Panc1 (cell line): ENCODE measurements around the gene TSHZ2. TPM values are rescaled to one million over a fixed set of nuclear protein-coding genes. Genes with fewer than 3 reads are reported as not detected.

Experiments
- ATAC-seq: fragments of 200-7000 bp; cut with Tn5 transposase; 2 replicates; pipeline ENCODE4 v1.9.1; 2020; ENCODE audit warnings: mild to moderate bottlenecking, moderate library complexity
- BruUV-seq: library from RNA; stranded (reverse); fragments of 400-500 nt; replicated peaks from 2 replicates; lab custom pipeline; 2021; lab: Mats Ljungman, UMichigan
- CTCF ChIA-PET: fragments of 300-600 bp; sonication (Branson Sonifier 250); formaldehyde crosslinking; loops from one replicate; lab custom pipeline; 2022; ENCODE audit warnings: antibody characterized with exemption; lab: Charles Lee
- POLR2A ChIA-PET: fragments of 300-600 bp; sonication (Branson Sonifier 250); formaldehyde crosslinking; loops from one replicate; lab custom pipeline; 2022; ENCODE audit warnings: antibody characterized with exemption; lab: Charles Lee
- DNase-seq: peaks from one replicate; pipeline ENCODE4 v3.0.0-alpha.2; 2010; ENCODE audit warnings: low read depth, low spot score
- H3K27ac ChIP-seq: 2 replicates; pipeline ENCODE4 v1.5.1; 2011; ENCODE audit warnings: mild to moderate bottlenecking, low read length, inconsistent platforms
- H3K27me3 ChIP-seq: fragments of 200-500 bp; sonication (Bioruptor generic); 2 replicates; pipeline ENCODE4 v1.6.0; 2014; ENCODE audit warnings: low read length, inconsistent platforms; ENCODE audit not compliant: control insufficient read depth, insufficient read depth
- H3K36me3 ChIP-seq: fragments of 200-500 bp; sonication (Bioruptor generic); 2 replicates; pipeline ENCODE4 v1.5.1; 2014; ENCODE audit warnings: inconsistent platforms, mild to moderate bottlenecking, low read length, moderate library complexity; ENCODE audit not compliant: control insufficient read depth, insufficient read depth
- H3K4me1 ChIP-seq: 2 replicates; pipeline ENCODE4 v1.5.1; 2011; ENCODE audit warnings: inconsistent platforms, mild to moderate bottlenecking, low read length, moderate library complexity; ENCODE audit not compliant: control insufficient read depth, insufficient read depth
- H3K4me3 ChIP-seq, 2 experiments: 2 replicates each; pipeline ENCODE4 v1.5.1; 2011 to 2012; ENCODE audit warnings: low read depth in 2 of 2, low read length in 2 of 2, mild to moderate bottlenecking in 2 of 2, inconsistent platforms in 1 of 2, moderate library complexity in 1 of 2
- H3K9me3 ChIP-seq: fragments of 200-500 bp; sonication (Bioruptor generic); 2 replicates; pipeline ENCODE4 v1.5.1; 2014; ENCODE audit warnings: low read depth, mild to moderate bottlenecking, inconsistent platforms, low read length, moderate library complexity; ENCODE audit not compliant: control insufficient read depth, insufficient read depth
- CTCF ChIP-seq: fragments of 450-650 bp; IDR thresholded peaks from 2 replicates; pipeline ENCODE4 v1.5.1; 2017; ENCODE audit warnings: mild to moderate bottlenecking
- POLR2AphosphoS5 ChIP-seq: IDR thresholded peaks from 2 replicates; pipeline ENCODE4 v1.6.1; 2012; ENCODE audit warnings: mild to moderate bottlenecking, low read depth, low read length, moderate library complexity
- REST ChIP-seq, 2 experiments: IDR thresholded peaks; 2 replicates each; pipeline ENCODE4 v1.6.1; 2011 to 2012; ENCODE audit warnings: low read depth in 2 of 2, control low read depth in 1 of 2, low read length in 1 of 2, mild to moderate bottlenecking in 1 of 2, moderate library complexity in 1 of 2; ENCODE audit not compliant: insufficient read depth in 1 of 2
- SIN3A ChIP-seq: IDR thresholded peaks from 2 replicates; pipeline ENCODE4 v1.6.1; 2012; ENCODE audit warnings: low read depth, mild to moderate bottlenecking, low read length, moderate library complexity, borderline replicate concordance; ENCODE audit not compliant: insufficient read depth
- TCF7L2 ChIP-seq: IDR thresholded peaks from 2 replicates; pipeline ENCODE4 v1.6.1; 2011; ENCODE audit warnings: mild to moderate bottlenecking, low read depth, low read length, inconsistent platforms
- in situ Hi-C: cut with HindIII; loops from 2 replicates; pipeline ENCODE4 v1.10.0; 2016; ENCODE audit warnings: low sequenced_read_pairs, low pct_unique_long_range_greater_than_20kb
- intact Hi-C: fragments of 100-400 bp; cut with micrococcal nuclease; formaldehyde crosslinking; loops from one replicate; pipeline ENCODE4 v1.10.0; 2022; ENCODE audit not compliant: unreplicated experiment
- total RNA-seq: library from RNA; stranded (reverse); gene quantifications from one replicate; pipeline ENCODE4 v1.2.1, GENCODE V29; 2021; ENCODE audit not compliant: unreplicated experiment

Gene TSHZ2
- total RNA-seq, 1 experiment from 2014 or later = 0.36 TPM

- ATAC-seq (no peak), DNase-seq (no peak)
- in situ Hi-C loops = no loop called here
- CTCF ChIA-PET = no interaction called here
- intact Hi-C loops = no loop called here
- H3K4me1 ChIP-seq = no peaks in the 10 kb centered on the region
- TF ChIP-seq POLR2AphosphoS5 (no peak), CTCF (no peak), TCF7L2 (no peak), SIN3A (no peak), REST (IDR thresholded peaks at IDR 0.05; ENCODE audit: insufficient read depth in 1 of 2, low read depth in 2 of 2, low read length in 1 of 2) (no peak)
- H3K36me3 ChIP-seq = no peaks in the 10 kb centered on the region
- POLR2A ChIA-PET = no interaction called here
- H3K27me3 ChIP-seq = no peaks in the 10 kb centered on the region
- BruUV-seq = no TSS peak
- H3K9me3 ChIP-seq = no peaks in the 10 kb centered on the region
- no peak overlapping the region for H3K4me3 ChIP-seq
- H3K27ac ChIP-seq = no peak overlapping the region
Observed at GRCh38 chr20:53269380-53269779, 297.2 kb downstream of the TSHZ2 start.

GRCh38 chr20:53270792-53271375, 298.7 kb downstream of the TSHZ2 start:
- ChIA-PET POLR2A (no interaction called here), CTCF (no interaction called here)
- intact Hi-C loops (no loop called here), in situ Hi-C loops (no loop called here)
- Histone ChIP-seq H3K4me3 (no peak overlapping the region), H3K27me3 (no peaks in the 10 kb centered on the region), H3K9me3 (no peaks in the 10 kb centered on the region), H3K4me1 (no peaks in the 10 kb centered on the region), H3K36me3 (no peaks in the 10 kb centered on the region), H3K27ac (no peak overlapping the region)
- no peak for DNase-seq
- BruUV-seq = no TSS peak
- no peak for ATAC-seq
- no peak for TF ChIP-seq REST (IDR thresholded peaks at IDR 0.05; ENCODE audit: insufficient read depth in 1 of 2, low read depth in 2 of 2, low read length in 1 of 2)
- TF ChIP-seq CTCF = no peak
- no peak for TF ChIP-seq POLR2AphosphoS5
- no peak for TF ChIP-seq SIN3A
- TF ChIP-seq TCF7L2 = no peak
